Endothelial cell of umbilical vein (primary cell): ENCODE measurements around the gene CD300LB. TPM values are rescaled to one million over a fixed set of nuclear protein-coding genes. Genes with fewer than 3 reads are reported as not detected.

Experiments used
- BruUV-seq: library from RNA; stranded (reverse); fragments of 400-500 nt; replicated peaks from 2 replicates; lab custom pipeline; 2021; lab: Mats Ljungman, UMichigan
- CTCF ChIA-PET: fragments of 300-600, 350-600 bp; sonication (Branson Sonifier 250); formaldehyde crosslinking; loops from one replicate; lab custom pipeline; 2021; ENCODE audit warnings: antibody characterized with exemption, inconsistent platforms; lab: Charles Lee
- POLR2A ChIA-PET: fragments of 300-600, 350-600 bp; sonication (Branson Sonifier 250); formaldehyde crosslinking; loops from one replicate; lab custom pipeline; 2021; ENCODE audit warnings: antibody characterized with exemption, inconsistent platforms; lab: Charles Lee
- DNase-seq: peaks from one replicate; pipeline ENCODE4 v3.0.0-alpha.2; 2011; ENCODE audit warnings: low read depth, low spot score
- FAIRE-seq: peaks from 2 replicates; lab custom pipeline; 2011; peaks lifted over from hg19 to GRCh38; lab: Jason Lieb, UNC
- H2AFZ ChIP-seq: 2 replicates; pipeline ENCODE4 v1.6.0; 2012; ENCODE audit warnings: low read depth, low read length, control low read depth, inconsistent platforms
- H3K27ac ChIP-seq: 2 replicates; pipeline ENCODE4 v1.5.1; 2011; ENCODE audit warnings: low read depth, mild to moderate bottlenecking, control low read depth, low read length, moderate library complexity; ENCODE audit not compliant: insufficient read depth
- H3K27me3 ChIP-seq, 2 experiments: 2 replicates each; pipeline versions ENCODE4 v1.6.0 to v1.6.1; 2011; ENCODE audit warnings: low read length in 2 of 2, mixed read lengths in 1 of 2; ENCODE audit not compliant: control insufficient read depth in 2 of 2, insufficient read depth in 2 of 2
- H3K36me3 ChIP-seq, 2 experiments: 2 replicates in 1 of 2; 3 replicates in 1 of 2; pipeline ENCODE4 v1.5.1; 2011; ENCODE audit warnings: low read length in 2 of 2, mild to moderate bottlenecking in 1 of 2, moderate library complexity in 1 of 2; ENCODE audit not compliant: control insufficient read depth in 2 of 2, insufficient read depth in 2 of 2; ENCODE audit errors: extremely low read depth in 1 of 2
- H3K4me1 ChIP-seq: 3 replicates; pipeline ENCODE4 v1.5.1; 2011; ENCODE audit warnings: mild to moderate bottlenecking, low read length; ENCODE audit not compliant: control insufficient read depth, insufficient read depth; ENCODE audit errors: extremely low read depth
- H3K4me2 ChIP-seq: 2 replicates; pipeline ENCODE4 v1.6.1; 2011; ENCODE audit warnings: low read length, control low read depth, mixed read lengths; ENCODE audit not compliant: insufficient read depth
- H3K4me3 ChIP-seq, 3 experiments: fragments of 200-600 bp in 1 of 3; sonication (generic), shearing (Covaris generic) in 1 of 3; replicated peaks in 1 of 3; 2 replicates each; pipeline ENCODE4 v1.5.1; 2011 to 2016; ENCODE audit warnings: control low read depth in 3 of 3, low read length in 3 of 3, mild to moderate bottlenecking in 2 of 3, inconsistent platforms in 1 of 3, low read depth in 1 of 3, moderate library complexity in 1 of 3; ENCODE audit not compliant: insufficient read depth in 1 of 3
- H3K79me2 ChIP-seq: 2 replicates; pipeline ENCODE4 v1.6.0; 2012; ENCODE audit warnings: low read length, inconsistent platforms; ENCODE audit not compliant: control insufficient read depth, insufficient read depth
- H3K9ac ChIP-seq: replicated peaks from 2 replicates; pipeline ENCODE3; 2011; ENCODE audit warnings: low read length, control low read depth; ENCODE audit not compliant: insufficient read depth; ENCODE audit errors: extremely low read depth
- H3K9me1 ChIP-seq: replicated peaks from 3 replicates; pipeline ENCODE4 v1.6.0; 2011; ENCODE audit warnings: mild to moderate bottlenecking, low read length; ENCODE audit not compliant: control insufficient read depth, insufficient read depth; ENCODE audit errors: extremely low read depth
- H3K9me3 ChIP-seq: replicated peaks from 2 replicates; pipeline ENCODE4 v1.5.1; 2012; ENCODE audit warnings: low read length, inconsistent platforms; ENCODE audit not compliant: control insufficient read depth, insufficient read depth
- H4K20me1 ChIP-seq: replicated peaks from 2 replicates; pipeline ENCODE3; 2011; ENCODE audit warnings: mild to moderate bottlenecking, low read length; ENCODE audit not compliant: control insufficient read depth, insufficient read depth; ENCODE audit errors: extremely low read depth
- CTCF ChIP-seq, 2 donors: IDR thresholded peaks; 1 replicate in 1 of 2; 2 replicates in 1 of 2; pipeline ENCODE4 v1.5.1; 2011; ENCODE audit warnings: low read length in 2 of 2, mild to moderate bottlenecking in 2 of 2, moderate library complexity in 2 of 2, control low read depth in 1 of 2, inconsistent platforms in 1 of 2, low read depth in 1 of 2; ENCODE audit not compliant: insufficient read depth in 1 of 2; ENCODE audit errors: extremely low read depth in 1 of 2
- EZH2 ChIP-seq: IDR thresholded peaks from 2 replicates; pipeline ENCODE4 v1.6.1; 2012; ENCODE audit warnings: borderline replicate concordance, low read depth, mild to moderate bottlenecking, moderate library complexity, low read length, inconsistent platforms; ENCODE audit not compliant: severe bottlenecking
- FOS ChIP-seq: IDR thresholded peaks from 2 replicates; pipeline ENCODE4 v1.6.1; 2011; ENCODE audit warnings: mild to moderate bottlenecking, low read length, moderate library complexity, borderline replicate concordance; ENCODE audit not compliant: insufficient read depth
- GATA2 ChIP-seq: IDR thresholded peaks from 2 replicates; pipeline ENCODE4 v1.7.0; 2011; ENCODE audit warnings: low read depth, mild to moderate bottlenecking, moderate library complexity, mixed read lengths, low read length; ENCODE audit not compliant: insufficient read length, insufficient read depth
- JUN ChIP-seq: IDR thresholded peaks from 2 replicates; pipeline ENCODE4 v1.6.1; 2011; ENCODE audit warnings: borderline replicate concordance, low read depth; ENCODE audit not compliant: insufficient read length, insufficient read depth
- MAX ChIP-seq: IDR thresholded peaks from 2 replicates; pipeline ENCODE4 v1.6.1; 2011; ENCODE audit not compliant: insufficient read depth, insufficient read length
- MYC ChIP-seq: IDR thresholded peaks from one replicate; pipeline ENCODE4 v1.6.1; 2011; ENCODE audit warnings: mild to moderate bottlenecking, low read depth, low read length
- POLR2A ChIP-seq: IDR thresholded peaks from 2 replicates; pipeline ENCODE4 v1.6.1; 2012; ENCODE audit warnings: low read depth, mild to moderate bottlenecking, control low read depth, low read length
- POLR2AphosphoS5 ChIP-seq: IDR thresholded peaks from 2 replicates; pipeline ENCODE4 v1.6.1; 2012; ENCODE audit warnings: low read depth, mild to moderate bottlenecking, control low read depth, low read length, moderate library complexity; ENCODE audit not compliant: insufficient read depth
- dilution Hi-C: fragments of 300-500 bp; cut with MboI; formaldehyde crosslinking; loops from one replicate; pipeline ENCODE4 v1.15.0; 2019; ENCODE audit warnings: low sequenced_read_pairs; ENCODE audit not compliant: extremely low pct_ligation_motif_present
- intact Hi-C: fragments of 100-400 bp; cut with micrococcal nuclease; formaldehyde crosslinking; loops from one replicate; pipeline ENCODE4 v1.10.0; 2022
- polyA plus RNA-seq, 4 experiments: library from polyadenylated mRNA; depleted of rRNA in 3 of 4; stranded (reverse) in 3 of 4; unstranded in 1 of 4; fragments of >200 nt; gene quantifications; 2 replicates each; pipeline versions ENCODE4 v1.2.1 to v1.2.3, GENCODE V29; 2011 to 2012; ENCODE audit warnings: missing spikeins in 1 of 4
- total RNA-seq: library from RNA; stranded (reverse); gene quantifications from 2 replicates; pipeline ENCODE4 v1.2.3, GENCODE V29; 2021

Gene CD300LB
- total and polyA plus RNA-seq, 2 donors (not counting 3 experiments of a cell fraction or from before 2014, with no cell fraction given), result not detected

GRCh38 chr17:74525781-74526288, 5.4 kb downstream of the CD300LB start:
- peaks cover 2% of the 10 kb centered on the region for H3K9me3 ChIP-seq

More at GRCh38 chr17:74525781-74526288, 5.4 kb downstream of the CD300LB start:
- Histone ChIP-seq H3K9ac (no peak overlapping the region), H2AFZ (no peak overlapping the region), H3K4me1 (no peaks in the 10 kb centered on the region), H3K79me2 (no peaks in the 10 kb centered on the region), H4K20me1 (no peaks in the 10 kb centered on the region), H3K27ac (no peak overlapping the region), H3K4me3 (no peak overlapping the region), H3K27me3 (no peaks in the 10 kb centered on the region), H3K9me1 (no peaks in the 10 kb centered on the region), H3K36me3 (no peaks in the 10 kb centered on the region), H3K4me2 (no peak overlapping the region)
- ChIA-PET CTCF (no interaction called here), POLR2A (no interaction called here)
- no peak for TF ChIP-seq EZH2
- no peak for TF ChIP-seq CTCF (IDR thresholded peaks at IDR 0.05; ENCODE audit: extremely low read depth in 1 of 2, insufficient read depth in 1 of 2, low read depth in 1 of 2, low read length in 2 of 2)
- no peak for TF ChIP-seq MYC
- no peak for TF ChIP-seq MAX
- TF ChIP-seq POLR2AphosphoS5, result no peak
- TF ChIP-seq GATA2, result no peak
- TF ChIP-seq FOS, result no peak
- no peak for TF ChIP-seq JUN
- TF ChIP-seq POLR2A, result no peak
- DNase-seq (no peak), FAIRE-seq (no peak)
- intact Hi-C loops (no loop called here), dilution Hi-C loops (no loop called here)
- BruUV-seq, result no TSS peak
